Retinal pigment epithelial cell (primary cell): ENCODE results near the gene PIP5K1B.
"Not testable (repeated sequence)": the region's sequence is repeated elsewhere in the genome, so short reads cannot be mapped to it uniquely, and the experiment has no call there.

Experiments used
- DNase-seq: peaks from one replicate; pipeline ENCODE4 v3.0.0-alpha.2; 2010; ENCODE audit warnings: low read depth
- H3K4me3 ChIP-seq: 2 replicates; pipeline ENCODE4 v1.5.1; 2011; ENCODE audit warnings: mild to moderate bottlenecking, low read length, control low read depth, moderate library complexity
- TF ChIP-seq, protein P1 (sequence below): conservative IDR thresholded peaks from 2 replicates; pipeline ENCODE4 v1.5.1; 2011; ENCODE audit warnings: low read depth, low read length, control low read depth, inconsistent platforms

Gene PIP5K1B

DNA sequence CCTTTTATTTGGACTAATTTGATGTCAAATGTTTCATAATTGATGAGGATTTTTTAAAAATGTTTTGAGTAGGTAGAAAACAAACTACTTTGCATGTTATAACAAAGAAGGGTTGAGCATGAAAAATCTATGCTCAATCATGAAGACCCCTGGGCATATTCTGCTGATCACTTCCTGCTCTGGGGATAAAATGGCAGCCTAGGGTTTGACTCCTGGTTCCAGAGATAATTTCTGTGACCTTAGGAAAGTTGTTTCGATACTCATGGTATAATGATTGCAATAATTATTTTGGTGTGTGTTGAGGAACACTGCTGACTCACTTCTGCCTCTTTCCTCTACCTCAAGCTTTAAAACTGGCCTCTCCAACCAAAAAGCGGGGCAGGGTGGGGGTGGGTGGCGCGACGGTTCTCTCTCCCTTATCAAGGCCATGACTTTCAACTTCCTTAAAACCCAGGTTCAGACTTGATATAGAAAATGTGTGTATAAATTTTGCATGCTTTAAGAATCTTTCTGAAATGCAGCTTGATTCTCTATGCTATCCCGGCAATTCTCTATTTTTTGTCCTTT, 6.0 kb upstream of the PIP5K1B start:
- H3K4me3 ChIP-seq: no peak overlapping the region
- DNase-seq: no peak
- TF ChIP-seq, protein P1, sequence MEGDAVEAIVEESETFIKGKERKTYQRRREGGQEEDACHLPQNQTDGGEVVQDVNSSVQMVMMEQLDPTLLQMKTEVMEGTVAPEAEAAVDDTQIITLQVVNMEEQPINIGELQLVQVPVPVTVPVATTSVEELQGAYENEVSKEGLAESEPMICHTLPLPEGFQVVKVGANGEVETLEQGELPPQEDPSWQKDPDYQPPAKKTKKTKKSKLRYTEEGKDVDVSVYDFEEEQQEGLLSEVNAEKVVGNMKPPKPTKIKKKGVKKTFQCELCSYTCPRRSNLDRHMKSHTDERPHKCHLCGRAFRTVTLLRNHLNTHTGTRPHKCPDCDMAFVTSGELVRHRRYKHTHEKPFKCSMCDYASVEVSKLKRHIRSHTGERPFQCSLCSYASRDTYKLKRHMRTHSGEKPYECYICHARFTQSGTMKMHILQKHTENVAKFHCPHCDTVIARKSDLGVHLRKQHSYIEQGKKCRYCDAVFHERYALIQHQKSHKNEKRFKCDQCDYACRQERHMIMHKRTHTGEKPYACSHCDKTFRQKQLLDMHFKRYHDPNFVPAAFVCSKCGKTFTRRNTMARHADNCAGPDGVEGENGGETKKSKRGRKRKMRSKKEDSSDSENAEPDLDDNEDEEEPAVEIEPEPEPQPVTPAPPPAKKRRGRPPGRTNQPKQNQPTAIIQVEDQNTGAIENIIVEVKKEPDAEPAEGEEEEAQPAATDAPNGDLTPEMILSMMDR: no peak

DNA sequence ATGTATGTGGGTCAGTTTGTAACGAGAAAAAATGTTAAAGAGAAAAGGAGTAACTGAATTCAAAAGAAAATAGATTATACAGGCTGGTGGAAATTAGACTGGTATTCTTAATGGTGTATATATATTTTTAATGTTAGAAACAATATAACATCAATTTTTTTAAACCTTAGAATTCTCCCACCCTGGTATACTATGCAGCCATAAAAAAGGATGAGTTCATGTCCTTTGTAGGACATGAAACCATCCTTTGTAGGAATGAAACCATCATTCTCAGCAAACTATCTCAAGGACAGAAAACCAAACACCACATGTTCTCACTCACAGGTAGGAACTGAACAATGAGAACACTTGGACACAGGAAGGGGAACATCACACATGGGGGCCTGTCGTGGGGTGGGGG, 5.4 kb upstream of the PIP5K1B start:
- not testable (repeated sequence) for DNase-seq

DNA sequence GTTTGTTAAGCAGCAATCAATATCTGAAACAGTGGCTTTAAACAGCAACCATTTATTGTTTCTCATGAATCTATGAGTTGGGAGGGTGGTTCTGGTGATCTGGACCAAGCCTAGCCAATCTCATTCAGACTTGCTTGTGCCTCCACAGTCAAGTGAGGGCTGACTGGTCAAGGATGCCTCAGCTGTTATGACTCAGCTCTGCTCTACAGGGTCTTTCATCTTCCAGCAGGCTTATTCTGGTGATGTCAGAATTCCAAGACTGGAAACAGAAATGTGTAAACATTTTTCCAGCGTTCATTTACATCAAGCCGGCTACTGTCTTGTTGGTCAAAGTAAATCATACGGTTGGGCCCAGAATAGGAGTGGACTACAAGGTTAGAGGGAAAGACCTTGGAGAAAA, 2.5 kb upstream of the PIP5K1B start:
- TF ChIP-seq, protein P1: no peak
- DNase-seq: no peak
- no peak overlapping the region for H3K4me3 ChIP-seq

More for the DNA sequence above, 5.4 kb upstream of the PIP5K1B start:
- not testable (repeated sequence) for H3K4me3 ChIP-seq

DNA sequence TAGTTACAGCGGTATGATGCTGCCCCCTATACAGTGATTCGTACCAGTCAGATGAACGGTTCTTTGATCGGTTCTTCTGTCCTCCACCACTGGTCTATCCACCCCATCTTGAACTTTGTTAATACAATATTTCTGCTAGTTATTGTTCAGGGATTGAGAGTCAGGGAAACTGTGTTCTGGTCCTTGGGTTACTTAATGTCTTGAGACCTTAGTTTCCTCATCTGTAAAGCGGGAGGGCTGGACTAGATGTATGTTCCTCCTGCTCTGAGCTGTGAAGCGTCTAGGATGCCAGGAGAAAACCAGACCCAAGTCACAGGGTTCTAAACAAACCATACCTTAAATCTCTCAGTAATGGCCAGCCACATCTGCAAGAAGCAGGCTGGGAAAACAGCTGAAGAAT, 1.4 kb upstream of the PIP5K1B start:
- no peak overlapping the region for H3K4me3 ChIP-seq
- no peak for DNase-seq
- TF ChIP-seq, protein P1: no peak

DNA sequence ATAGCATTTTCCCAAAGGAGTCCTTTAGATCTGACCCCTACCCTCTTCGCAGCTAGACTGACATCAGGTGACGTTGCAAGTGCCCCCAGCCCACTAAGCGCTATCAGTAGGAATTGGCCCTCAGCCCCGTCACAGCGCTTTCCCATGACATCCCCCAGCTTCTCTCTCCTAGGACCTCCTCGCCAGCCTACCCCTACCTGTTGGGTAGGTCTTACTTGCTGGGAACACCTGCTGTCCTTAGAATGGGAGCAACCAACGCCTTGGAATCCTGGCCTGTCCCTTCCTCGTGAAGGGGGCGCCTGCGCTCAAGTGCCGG, 584 bp upstream of the PIP5K1B start:
- peak overlapping the region; percentile 82 for H3K4me3 ChIP-seq
- TF ChIP-seq, protein P1: no peak
- DNase-seq: no peak

DNA sequence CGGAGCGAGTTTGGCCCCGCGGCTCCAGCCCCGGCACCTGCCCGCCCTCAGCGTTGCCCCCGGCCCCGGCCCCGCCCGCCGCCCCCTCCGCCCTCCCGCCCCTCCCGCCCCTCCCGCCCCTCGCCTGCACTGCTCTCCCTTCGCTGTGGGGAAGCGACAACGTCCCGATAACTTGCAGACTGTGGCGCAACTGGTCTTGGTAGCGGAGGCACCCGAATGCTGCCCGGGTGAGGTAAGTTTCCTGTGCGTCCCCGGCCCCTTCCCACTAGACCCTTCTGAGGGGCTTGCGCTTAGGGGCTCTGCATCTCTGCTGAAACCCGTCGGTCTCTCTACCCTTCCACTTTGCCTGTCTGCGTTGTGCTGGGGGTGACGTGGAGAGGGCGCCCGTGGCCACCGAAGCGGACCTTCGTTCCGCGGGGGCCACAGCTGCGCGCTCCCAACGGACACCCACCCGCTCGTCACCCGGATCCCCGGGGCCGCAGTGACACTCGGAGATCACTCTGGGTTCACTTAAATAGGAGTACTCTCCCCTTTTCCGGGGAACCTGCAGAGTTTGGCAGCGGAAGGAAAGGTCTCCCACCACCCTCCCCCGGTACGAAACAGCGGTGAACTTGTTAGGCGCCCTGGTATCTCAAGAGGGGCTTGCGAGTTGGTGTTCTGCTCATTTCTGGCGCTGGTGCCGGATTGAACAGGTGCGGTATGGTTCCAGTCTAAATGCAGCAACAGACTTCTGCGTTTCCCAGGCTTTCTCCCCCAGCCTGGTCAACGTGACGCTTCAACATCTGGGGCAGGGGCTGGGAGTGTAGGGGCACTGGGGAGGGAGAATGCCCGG, 707 bp downstream of the PIP5K1B start:
- TF ChIP-seq, protein P1: no peak
- H3K4me3 ChIP-seq: peak overlapping the region; percentile 82
- no peak for DNase-seq

DNA sequence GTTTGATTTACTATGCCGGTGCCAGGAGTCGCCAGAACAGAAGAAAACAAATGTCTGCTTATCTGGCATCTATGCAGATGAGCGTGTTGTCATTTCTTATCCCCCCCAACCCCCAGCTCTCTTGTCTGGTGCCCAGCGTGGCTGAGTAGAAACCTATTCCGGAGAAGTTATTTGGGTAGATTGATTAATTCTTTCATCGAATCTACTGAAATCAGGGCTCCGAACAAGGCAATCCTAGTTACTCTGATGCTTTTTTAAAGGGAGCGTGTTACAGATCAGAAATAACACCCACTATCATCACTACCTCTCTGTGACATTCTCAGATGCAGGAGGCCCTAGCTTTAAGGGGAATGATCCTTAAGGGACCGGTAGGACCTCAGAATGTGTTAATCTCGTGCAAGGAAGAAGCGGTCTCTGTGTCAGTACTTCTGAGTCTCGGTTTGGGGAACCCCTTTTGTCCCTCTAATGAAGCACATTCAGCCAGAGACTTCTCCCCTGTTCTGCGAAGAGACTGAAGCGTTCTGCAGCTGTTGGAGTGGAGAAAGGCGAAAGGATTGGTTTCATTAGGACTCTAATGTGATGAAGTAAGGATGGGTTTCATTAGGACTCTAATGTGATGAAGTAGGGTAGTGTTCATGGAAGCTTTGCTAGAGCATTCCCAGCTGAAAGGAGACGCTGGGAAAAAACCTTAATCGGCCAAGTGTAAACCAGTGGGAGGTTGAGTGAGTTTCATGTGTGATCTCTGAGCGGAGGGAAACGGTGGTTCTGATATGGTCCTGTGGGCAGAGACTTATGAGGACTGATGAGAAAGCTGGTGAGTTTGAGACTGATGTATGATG, 1.5 kb downstream of the PIP5K1B start:
- no peak for DNase-seq

More for the DNA sequence above, 1.5 kb downstream of the PIP5K1B start:
- TF ChIP-seq, protein P1: no peak
- H3K4me3 ChIP-seq: peak overlapping the region; percentile 82
